CD4-positive, alpha-beta T cell (primary cell): ENCODE results near the gene PGM3. TPM values are rescaled to one million over a fixed set of nuclear protein-coding genes. Genes with fewer than 3 reads are reported as not detected.

ENCODE experiments used
- ATAC-seq: fragments of 200-7000 bp; cut with Tn5 transposase; one replicate; pipeline ENCODE4 v1.10.0; 2022; ENCODE audit warnings: mild to moderate bottlenecking; ENCODE audit not compliant: poor library complexity
- CTCF ChIA-PET: fragments of 350-600 bp; sonication (Branson Sonifier 250); formaldehyde crosslinking; loops from one replicate; lab custom pipeline; 2021; ENCODE audit warnings: antibody characterized with exemption, inconsistent platforms; lab: Charles Lee
- POLR2A ChIA-PET: fragments of 350-600 bp; sonication (Branson Sonifier 250); formaldehyde crosslinking; loops from one replicate; lab custom pipeline; 2021; ENCODE audit warnings: antibody characterized with exemption, inconsistent platforms; lab: Charles Lee
- DNase-seq, 14 experiments: peaks; one replicate each; pipeline ENCODE4 v3.0.0-alpha.2; 2013 to 2020; ENCODE audit warnings: mixed read lengths in 2 of 14
- H3K27ac ChIP-seq, 2 donors: one replicate each; pipeline versions ENCODE4 v1.5.1 to v1.7.0; 2013; ENCODE audit warnings: low read length in 2 of 2, low read depth in 1 of 2, mild to moderate bottlenecking in 1 of 2
- H3K27me3 ChIP-seq, 2 experiments: 1 replicate in 1 of 2; 2 replicates in 1 of 2; pipeline versions ENCODE4 v1.6.1 to v1.7.0; 2013; ENCODE audit warnings: low read length in 2 of 2, control low read depth in 1 of 2, mild to moderate bottlenecking in 1 of 2, moderate library complexity in 1 of 2; ENCODE audit not compliant: insufficient read depth in 2 of 2, control insufficient read depth in 1 of 2
- H3K36me3 ChIP-seq: one replicate; pipeline ENCODE4 v1.6.1; 2013; ENCODE audit warnings: low read length, control low read depth; ENCODE audit not compliant: insufficient read depth
- H3K4me1 ChIP-seq: one replicate; pipeline ENCODE4 v1.6.1; 2013; ENCODE audit warnings: low read length, control low read depth; ENCODE audit not compliant: insufficient read depth
- H3K4me3 ChIP-seq: one replicate; pipeline ENCODE4 v1.5.1; 2013; ENCODE audit warnings: mild to moderate bottlenecking, low read length, moderate library complexity
- H3K9me3 ChIP-seq, 2 experiments: 1 replicate in 1 of 2; 2 replicates in 1 of 2; pipeline versions ENCODE4 v1.6.1 to v1.7.0; 2013; ENCODE audit warnings: low read length in 2 of 2, mild to moderate bottlenecking in 2 of 2, control low read depth in 1 of 2, moderate library complexity in 1 of 2; ENCODE audit not compliant: control insufficient read depth in 1 of 2, insufficient read depth in 1 of 2
- H3K27ac Mint-ChIP-seq: one replicate; pipeline ENCODE4 v1.8.0; 2020; ENCODE audit warnings: mixed read lengths
- H3K27me3 Mint-ChIP-seq: one replicate; pipeline ENCODE4 v1.8.0; 2021; ENCODE audit warnings: mixed read lengths
- H3K36me3 Mint-ChIP-seq: one replicate; pipeline ENCODE4 v1.8.0; 2021; ENCODE audit warnings: low read depth, mixed read lengths
- H3K4me1 Mint-ChIP-seq: one replicate; pipeline ENCODE4 v1.8.0; 2021; ENCODE audit warnings: low read depth, mixed read lengths
- H3K4me3 Mint-ChIP-seq: one replicate; pipeline ENCODE4 v1.8.0; 2020; ENCODE audit warnings: mild to moderate bottlenecking, mixed read lengths
- H3K9me3 Mint-ChIP-seq: one replicate; pipeline ENCODE4 v1.8.0; 2020; ENCODE audit warnings: mixed read lengths
- intact Hi-C, 2 experiments: fragments of 100-400 bp; cut with DNase I in 1 of 2; cut with micrococcal nuclease in 1 of 2; formaldehyde crosslinking; loops; one replicate each; pipeline versions ENCODE4 v1.15.1 to v1.9.0; 2023 to 2025; cut with DNase I, micrococcal nuclease
- total RNA-seq, 174 experiments: library from RNA in 2 of 174; stranded (reverse) in 2 of 174; gene quantifications; one replicate each; pipeline ENCODE4 v1.2.3 and lab custom pipeline; 2021 to 2026
- TF ChIP-seq, protein P1 (sequence below): fragments of 200-600 bp; IDR thresholded peaks from one replicate; pipeline ENCODE4 v1.8.0; 2022; ENCODE audit warnings: antibody characterized with exemption, mild to moderate bottlenecking

PGM3 gene
- total RNA-seq, 2 experiments from 2014 or later, result 22.6 to 25.3 TPM

DNA sequence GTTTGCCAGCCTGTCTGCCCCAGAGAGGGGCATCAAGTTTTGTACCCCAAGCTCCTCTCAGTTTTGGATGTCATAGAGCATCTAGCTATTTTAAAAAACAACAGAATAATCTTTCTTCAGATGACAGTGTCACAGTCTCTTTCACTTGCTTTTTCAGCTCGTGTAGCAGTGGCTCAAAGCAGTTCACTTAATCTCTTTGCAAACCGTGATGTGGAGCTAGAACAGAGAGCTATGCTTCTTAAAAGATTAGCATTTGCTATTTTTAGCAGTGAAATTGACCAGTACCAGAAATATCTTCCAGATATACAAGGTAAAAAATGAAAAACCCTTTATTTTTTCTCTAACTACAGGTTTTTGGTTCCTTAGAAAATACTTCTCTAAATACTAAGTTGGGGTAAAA, 37.3 kb downstream of the PGM3 start:
- H3K9me3 Mint-ChIP-seq, result no peaks in the 10 kb centered on the region
- POLR2A ChIA-PET, result no interaction called here
- peaks cover 73% of the 10 kb centered on the region for H3K36me3 ChIP-seq

DNA sequence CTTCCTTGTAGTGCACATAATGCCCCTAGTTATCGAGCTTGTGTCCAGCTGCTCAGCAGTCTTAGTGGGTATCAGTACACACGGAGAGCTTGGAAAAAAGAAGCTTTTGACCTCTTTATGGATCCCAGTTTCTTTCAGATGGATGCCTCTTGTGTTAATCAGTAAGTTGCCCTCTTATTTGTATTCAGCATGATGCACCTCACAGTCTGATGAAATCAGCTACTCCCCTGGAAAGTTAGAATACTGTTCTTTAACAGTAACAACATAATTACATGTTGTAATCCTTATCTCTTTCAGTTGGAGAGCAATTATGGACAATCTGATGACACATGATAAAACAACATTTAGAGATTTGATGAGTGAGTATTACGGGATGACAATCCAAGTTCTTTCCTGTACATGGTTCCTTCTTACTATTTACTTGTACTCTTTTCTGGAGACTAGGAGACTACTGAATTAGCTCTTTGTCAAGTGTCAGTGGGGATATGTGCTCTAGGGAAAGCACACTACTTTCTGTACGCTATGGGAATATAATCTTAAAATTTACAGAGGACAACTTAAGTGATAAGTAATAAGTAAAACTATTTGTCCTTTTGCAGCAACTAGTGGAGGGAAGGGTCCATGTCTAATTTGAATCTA, 39.1 kb downstream of the PGM3 start:
- no peaks in the 10 kb centered on the region for H3K4me1 Mint-ChIP-seq
- H3K27ac Mint-ChIP-seq, result no peak overlapping the region
- H3K27me3 ChIP-seq, result no peaks in the 10 kb centered on the region
- no peaks in the 10 kb centered on the region for H3K27me3 Mint-ChIP-seq
- peaks cover 78% of the 10 kb centered on the region for H3K36me3 Mint-ChIP-seq
- no peak overlapping the region for H3K4me3 Mint-ChIP-seq
- intact Hi-C loops, result no loop called here
- no peak overlapping the region for H3K4me3 ChIP-seq
- POLR2A ChIA-PET, result no interaction called here
- CTCF ChIA-PET, result interaction anchor here (1.3 kb wide), 1 partner anchor 62 kb away, joined by 3 read pairs; no protein-coding TSS in a partner anchor
- ATAC-seq (no peak), DNase-seq (no peak)
- peaks cover 60% of the 10 kb centered on the region for H3K36me3 ChIP-seq
- H3K27ac ChIP-seq, result no peak overlapping the region
- H3K4me1 ChIP-seq, result no peaks in the 10 kb centered on the region
- TF ChIP-seq, protein P1, sequence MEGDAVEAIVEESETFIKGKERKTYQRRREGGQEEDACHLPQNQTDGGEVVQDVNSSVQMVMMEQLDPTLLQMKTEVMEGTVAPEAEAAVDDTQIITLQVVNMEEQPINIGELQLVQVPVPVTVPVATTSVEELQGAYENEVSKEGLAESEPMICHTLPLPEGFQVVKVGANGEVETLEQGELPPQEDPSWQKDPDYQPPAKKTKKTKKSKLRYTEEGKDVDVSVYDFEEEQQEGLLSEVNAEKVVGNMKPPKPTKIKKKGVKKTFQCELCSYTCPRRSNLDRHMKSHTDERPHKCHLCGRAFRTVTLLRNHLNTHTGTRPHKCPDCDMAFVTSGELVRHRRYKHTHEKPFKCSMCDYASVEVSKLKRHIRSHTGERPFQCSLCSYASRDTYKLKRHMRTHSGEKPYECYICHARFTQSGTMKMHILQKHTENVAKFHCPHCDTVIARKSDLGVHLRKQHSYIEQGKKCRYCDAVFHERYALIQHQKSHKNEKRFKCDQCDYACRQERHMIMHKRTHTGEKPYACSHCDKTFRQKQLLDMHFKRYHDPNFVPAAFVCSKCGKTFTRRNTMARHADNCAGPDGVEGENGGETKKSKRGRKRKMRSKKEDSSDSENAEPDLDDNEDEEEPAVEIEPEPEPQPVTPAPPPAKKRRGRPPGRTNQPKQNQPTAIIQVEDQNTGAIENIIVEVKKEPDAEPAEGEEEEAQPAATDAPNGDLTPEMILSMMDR, result no peak
- H3K9me3 ChIP-seq, result no peaks in the 10 kb centered on the region
- no peaks in the 10 kb centered on the region for H3K9me3 Mint-ChIP-seq

More for the DNA sequence above, 37.3 kb downstream of the PGM3 start:
- H3K4me1 Mint-ChIP-seq, result no peaks in the 10 kb centered on the region
- TF ChIP-seq, protein P1, result no peak
- intact Hi-C loops, result no loop called here
- DNase-seq, result no peak
- no peaks in the 10 kb centered on the region for H3K9me3 ChIP-seq
- no peaks in the 10 kb centered on the region for H3K27me3 ChIP-seq
- H3K4me1 ChIP-seq, result no peaks in the 10 kb centered on the region
- CTCF ChIA-PET, result interaction anchor here (1.0 kb wide), 1 partner anchor 55 kb away, joined by 3 read pairs; no protein-coding TSS in a partner anchor
- no peak overlapping the region for H3K27ac ChIP-seq
- no peaks in the 10 kb centered on the region for H3K27me3 Mint-ChIP-seq
- no peak overlapping the region for H3K27ac Mint-ChIP-seq
- no peak for ATAC-seq
- H3K36me3 Mint-ChIP-seq, result peaks cover 75% of the 10 kb centered on the region
- no peak overlapping the region for H3K4me3 ChIP-seq
- no peak overlapping the region for H3K4me3 Mint-ChIP-seq

DNA sequence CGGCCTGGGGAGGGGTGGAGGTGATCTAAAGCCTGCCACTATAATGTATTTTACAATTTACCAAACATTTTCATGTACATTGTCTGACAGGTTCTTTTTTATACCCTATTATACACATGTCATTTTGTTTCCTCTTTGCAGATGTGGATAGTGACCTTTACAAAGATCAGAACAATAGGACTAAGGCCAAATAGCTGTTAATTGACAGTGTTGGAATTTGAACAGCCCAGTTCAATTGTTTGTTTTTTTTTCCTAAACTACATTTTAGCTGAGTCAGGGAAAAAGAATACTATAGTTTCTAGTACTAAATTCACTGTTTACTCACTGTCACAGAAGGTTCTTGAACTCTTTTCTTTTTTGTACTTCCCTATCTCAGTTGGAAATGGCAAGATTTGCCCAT, 40.2 kb downstream of the PGM3 start:
- ChIA-PET POLR2A (no interaction called here), CTCF (no interaction called here)
- no peak overlapping the region for H3K27ac Mint-ChIP-seq
- Histone ChIP-seq H3K27me3 (no peaks in the 10 kb centered on the region), H3K27ac (no peak overlapping the region), H3K36me3 (peaks cover 57% of the 10 kb centered on the region), H3K9me3 (no peaks in the 10 kb centered on the region), H3K4me1 (no peaks in the 10 kb centered on the region), H3K4me3 (no peak overlapping the region)
- DNase-seq (no peak), ATAC-seq (no peak)
- TF ChIP-seq, protein P1, result no peak
- H3K9me3 Mint-ChIP-seq, result no peaks in the 10 kb centered on the region
- intact Hi-C loops, result no loop called here
- no peaks in the 10 kb centered on the region for H3K4me1 Mint-ChIP-seq
- no peaks in the 10 kb centered on the region for H3K27me3 Mint-ChIP-seq
- peaks cover 85% of the 10 kb centered on the region for H3K36me3 Mint-ChIP-seq
- no peak overlapping the region for H3K4me3 Mint-ChIP-seq
